GM12864 (cell line): Measurements from ENCODE around the gene ADIPOR2.

Source experiments
- DNase-seq: peaks from one replicate; pipeline ENCODE4 v3.0.0-alpha.2; 2011; ENCODE audit warnings: low read depth
- H3K4me3 ChIP-seq: 2 replicates; pipeline ENCODE4 v1.5.1; 2011; ENCODE audit warnings: mild to moderate bottlenecking, low read depth, low read length, control low read depth
- CTCF ChIP-seq: IDR thresholded peaks from 2 replicates; pipeline ENCODE4 v1.5.1; 2011; ENCODE audit warnings: low read depth, mild to moderate bottlenecking, moderate library complexity, low read length, control low read depth, inconsistent platforms; ENCODE audit errors: missing control alignments

ADIPOR2 gene

GRCh38 chr12:1716215-1716862 is 25.5 kb downstream of the ADIPOR2 start:
- no peak for TF ChIP-seq CTCF
- H3K4me3 ChIP-seq: no peak overlapping the region
- no peak for DNase-seq

- DNase-seq: no peak
- TF ChIP-seq CTCF: no peak
Measured at GRCh38 chr12:1716911-1717310, 26.0 kb downstream of the ADIPOR2 start.

GRCh38 chr12:1719139-1719538 is 28.3 kb downstream of the ADIPOR2 start:
- H3K4me3 ChIP-seq: no peak overlapping the region
- no peak for DNase-seq
- no peak for TF ChIP-seq CTCF

More at GRCh38 chr12:1716911-1717310, 26.0 kb downstream of the ADIPOR2 start:
- H3K4me3 ChIP-seq: no peak overlapping the region

GRCh38 chr12:1720494-1720893 is 29.6 kb downstream of the ADIPOR2 start:
- no peak for DNase-seq
- no peak for TF ChIP-seq CTCF

GRCh38 chr12:1723721-1724120 is 32.9 kb downstream of the ADIPOR2 start:
- TF ChIP-seq CTCF: no peak
- H3K4me3 ChIP-seq: no peak overlapping the region
- DNase-seq: no peak

More at GRCh38 chr12:1720494-1720893, 29.6 kb downstream of the ADIPOR2 start:
- no peak overlapping the region for H3K4me3 ChIP-seq

GRCh38 chr12:1724250-1724649 is 33.4 kb downstream of the ADIPOR2 start:
- no peak for TF ChIP-seq CTCF
- no peak for DNase-seq
- H3K4me3 ChIP-seq: no peak overlapping the region

- TF ChIP-seq CTCF: no peak
- no peak overlapping the region for H3K4me3 ChIP-seq
- no peak for DNase-seq
Measured at GRCh38 chr12:1726753-1727152, 35.9 kb downstream of the ADIPOR2 start.
